Fibroblast of skin of right biceps (primary cell): ENCODE results near the gene ENDOU.
A peak's percentile ranks its signal among the peaks of the same experiment; 100 is the strongest.

Source experiments
- DNase-seq: peaks from one replicate; pipeline ENCODE4 v3.0.0-alpha.2; 2013

ENDOU gene, protein sequence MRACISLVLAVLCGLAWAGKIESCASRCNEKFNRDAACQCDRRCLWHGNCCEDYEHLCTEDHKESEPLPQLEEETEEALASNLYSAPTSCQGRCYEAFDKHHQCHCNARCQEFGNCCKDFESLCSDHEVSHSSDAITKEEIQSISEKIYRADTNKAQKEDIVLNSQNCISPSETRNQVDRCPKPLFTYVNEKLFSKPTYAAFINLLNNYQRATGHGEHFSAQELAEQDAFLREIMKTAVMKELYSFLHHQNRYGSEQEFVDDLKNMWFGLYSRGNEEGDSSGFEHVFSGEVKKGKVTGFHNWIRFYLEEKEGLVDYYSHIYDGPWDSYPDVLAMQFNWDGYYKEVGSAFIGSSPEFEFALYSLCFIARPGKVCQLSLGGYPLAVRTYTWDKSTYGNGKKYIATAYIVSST

GRCh38 chr12:47725091-47725772 lies at the start of gene ENDOU:
ENDOU (minus strand) TSS chr12:47725490; CDS start chr12:47725413, 77 bp downstream.
- DNase-seq = no peak

DNA sequence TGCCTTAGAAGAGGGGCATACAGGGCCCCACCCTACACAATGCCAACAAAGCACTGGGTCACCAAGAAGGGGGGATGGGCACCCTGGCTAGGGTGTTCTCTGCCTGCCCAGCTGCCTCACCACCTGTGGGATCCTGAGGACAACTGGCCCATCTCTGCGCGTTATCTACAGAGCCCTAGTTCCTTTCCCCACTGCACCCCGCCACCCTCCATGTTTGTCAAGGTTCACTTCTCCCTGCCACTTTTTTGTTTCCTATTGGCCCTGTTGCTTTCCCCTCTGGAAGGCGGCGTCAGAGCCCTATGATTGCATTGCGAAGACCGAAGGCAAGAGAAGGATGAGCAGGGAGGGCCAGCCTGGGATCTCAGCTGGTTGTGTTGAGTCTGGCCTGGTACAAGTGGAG lies 49.4 kb upstream of the ENDOU start:
- no peak for DNase-seq

GRCh38 chr12:47773858-47774580 lies 48.7 kb upstream of the ENDOU start:
- no peak for DNase-seq

GRCh38 chr12:47773062-47773857 lies 48.0 kb upstream of the ENDOU start, which contains the start of gene SLC48A1:
SLC48A1 (plus strand) TSS chr12:47773238; CDS start chr12:47773305, 67 bp downstream.
- DNase-seq = peak; percentile 63

- DNase-seq = no peak
These were observed 47.4 kb upstream of the ENDOU start for GRCh38 chr12:47772738-47773061.

DNA sequence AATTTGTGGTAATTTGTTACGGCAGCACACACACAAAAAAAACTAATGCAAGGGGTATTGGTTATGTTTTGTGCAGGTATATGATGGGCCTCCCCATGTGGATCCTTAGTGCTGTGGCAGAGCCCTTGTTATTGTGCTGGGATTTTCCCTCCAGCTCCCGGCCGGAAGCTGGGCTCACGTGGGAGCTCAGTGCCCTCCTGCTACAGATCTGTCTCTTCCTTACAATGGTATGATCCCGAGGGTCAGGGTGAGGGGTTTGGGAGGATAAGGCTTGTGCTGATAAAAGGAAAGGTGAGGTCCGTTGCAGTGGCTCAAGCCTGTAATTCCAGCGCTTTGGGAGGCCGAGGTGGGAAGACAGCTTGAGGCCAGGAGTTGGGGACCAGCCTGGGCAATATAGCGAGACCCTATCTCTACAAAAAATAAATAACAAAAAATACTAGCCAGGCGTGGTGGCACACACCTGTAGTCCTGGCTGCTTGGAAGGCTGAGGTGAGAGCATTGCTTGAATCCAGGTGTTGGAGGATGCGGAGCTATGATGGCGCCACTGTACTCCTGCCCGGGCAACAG lies 46.9 kb upstream of the ENDOU start:
- DNase-seq = no peak

GRCh38 chr12:47771304-47771703 lies 46.0 kb upstream of the ENDOU start:
- DNase-seq = no peak

- DNase-seq = no peak
These were observed 44.9 kb upstream of the ENDOU start for GRCh38 chr12:47770086-47770726.

DNA sequence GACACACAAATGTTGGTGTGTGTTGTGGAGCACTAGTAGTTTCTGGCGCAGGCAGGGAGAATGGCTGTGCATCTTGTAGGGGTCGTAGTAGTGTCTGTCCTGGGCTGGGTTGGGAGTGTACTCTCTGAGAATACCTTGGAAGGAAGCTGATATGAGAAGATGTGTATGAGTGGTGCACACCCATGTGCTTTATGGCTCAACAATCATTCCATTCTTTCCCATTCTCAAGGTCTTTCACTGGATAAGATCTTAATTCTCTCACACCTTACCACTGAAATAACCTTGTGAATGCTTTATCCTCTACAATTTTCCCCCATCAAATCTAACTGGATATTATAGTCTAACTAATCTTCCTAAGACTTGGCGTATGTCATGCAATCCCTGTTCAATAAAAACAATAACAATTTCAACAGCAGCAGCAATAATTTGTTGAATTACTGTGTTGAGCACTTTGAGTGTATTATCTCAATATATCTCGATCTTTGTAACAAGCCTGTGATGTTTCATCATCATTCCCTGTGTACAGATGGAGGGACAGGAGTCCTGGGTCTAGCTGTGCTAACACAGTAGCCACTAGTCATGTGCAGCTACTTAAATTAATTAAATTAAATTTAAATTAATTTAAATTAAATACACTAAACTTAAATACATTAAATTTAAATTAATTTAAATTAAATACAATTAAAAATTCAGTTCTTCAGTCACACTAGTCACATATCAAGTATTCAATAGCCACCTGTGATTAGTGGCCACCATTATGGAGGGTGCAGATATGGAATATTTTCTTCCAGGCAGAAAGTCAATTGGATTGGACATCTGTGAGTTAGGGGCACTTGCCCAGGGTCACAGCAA lies 44.2 kb upstream of the ENDOU start:
- DNase-seq = no peak

- DNase-seq = peak; percentile 74
These were observed 43.1 kb upstream of the ENDOU start for GRCh38 chr12:47768323-47768811.

GRCh38 chr12:47767216-47767724 lies 42.0 kb upstream of the ENDOU start:
- DNase-seq = no peak

- no peak for DNase-seq
These were observed 41.4 kb upstream of the ENDOU start for GRCh38 chr12:47766502-47767215.

- DNase-seq = peak; percentile 25
These were observed 38.4 kb upstream of the ENDOU start for GRCh38 chr12:47763481-47764346.

DNA sequence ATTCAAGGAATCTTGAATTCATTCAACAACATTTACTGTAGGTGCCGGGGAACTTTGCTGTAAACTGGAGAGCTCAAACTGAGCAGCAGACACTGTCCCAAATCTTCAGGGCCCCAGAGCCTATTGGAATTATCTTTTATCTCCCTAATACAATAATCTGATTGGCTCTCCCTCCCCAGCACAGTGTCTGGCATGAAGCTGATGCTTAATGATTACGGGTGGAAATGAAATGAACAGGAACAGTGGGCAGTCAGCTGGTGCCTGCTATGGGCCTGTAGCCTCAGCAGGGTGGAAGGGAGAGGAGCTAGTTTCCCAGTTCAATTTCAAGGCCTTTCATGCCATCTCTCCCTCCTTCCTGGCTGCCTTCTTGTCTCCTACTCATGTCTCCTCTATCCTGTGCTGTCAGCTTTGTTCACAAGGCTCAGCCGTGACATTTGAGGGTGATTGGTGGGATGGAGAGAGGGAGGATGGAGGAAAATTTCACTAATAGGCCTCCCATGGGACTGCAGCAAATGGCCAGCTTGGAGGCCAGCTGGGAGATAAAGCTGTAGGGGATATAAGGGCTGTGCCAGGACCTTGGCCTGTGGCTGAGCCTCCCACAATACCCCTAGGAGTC lies 37.7 kb upstream of the ENDOU start:
- no peak for DNase-seq

GRCh38 chr12:47758834-47759690 lies 33.8 kb upstream of the ENDOU start, which contains the start of gene RAPGEF3:
RAPGEF3 (minus strand) TSS chr12:47758880; CDS start chr12:47758556, 324 bp downstream.
- peak; percentile 86 for DNase-seq

GRCh38 chr12:47758584-47758833 lies 33.2 kb upstream of the ENDOU start:
- DNase-seq = no peak

DNA sequence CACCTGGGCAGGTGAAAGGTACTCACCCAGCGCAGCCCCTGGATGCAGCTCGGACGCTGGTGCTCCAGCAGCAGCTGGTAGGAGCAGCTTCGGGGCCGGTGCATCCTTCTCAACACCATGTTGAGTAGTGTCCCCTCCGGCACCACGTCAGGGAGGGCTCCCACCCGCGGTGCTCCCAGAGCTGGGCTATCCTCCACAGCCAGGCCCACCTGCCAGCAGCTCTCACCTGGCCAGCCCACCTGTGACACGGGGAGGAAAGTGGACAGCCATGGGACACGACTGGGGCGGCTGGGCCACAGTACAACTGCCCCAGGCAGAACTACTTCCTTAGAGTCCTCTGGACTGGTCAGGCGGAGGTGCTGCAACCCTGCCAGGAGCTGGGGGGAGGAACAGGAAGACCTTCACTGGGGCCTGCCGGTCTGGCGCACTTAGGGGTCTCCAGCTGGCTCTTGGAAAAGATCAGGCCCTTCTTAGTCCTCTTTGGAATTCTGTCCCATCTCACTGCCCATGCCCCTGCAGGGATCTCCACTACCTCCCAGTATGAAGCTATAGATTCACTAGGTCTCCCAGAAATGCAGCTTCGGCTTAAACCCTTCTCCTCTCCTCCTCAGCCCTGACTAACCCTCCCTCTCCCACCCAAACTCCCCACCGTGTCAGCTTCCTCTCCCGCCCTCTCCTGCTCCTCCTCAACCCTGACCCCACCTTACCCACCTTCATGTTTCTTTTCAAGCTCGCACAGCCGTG lies 32.7 kb upstream of the ENDOU start:
- no peak for DNase-seq
